Kidney glomerular epithelial cell (primary cell): Measurements from ENCODE around the gene SIX3.

Experiments used
- DNase-seq: peaks from one replicate; lab custom pipeline; 2025; lab: John Stamatoyannopoulos, UW

The SIX3 gene

GRCh38 chr2:44941551-44942234, at the start of gene SIX3:
Gene SIX3 (plus strand): TSS chr2:44941702. CDS start chr2:44942105, 403 bp downstream.
- DNase-seq = no peak

- no peak for DNase-seq
Observed at GRCh38 chr2:44894058-44894457, 47.4 kb upstream of the SIX3 start.

- peak; percentile 7 for DNase-seq
Observed at GRCh38 chr2:44895061-44895460, 46.4 kb upstream of the SIX3 start.

- no peak for DNase-seq
Observed at GRCh38 chr2:44897406-44897805, 44.1 kb upstream of the SIX3 start.

GRCh38 chr2:44902217-44903137, 39.0 kb upstream of the SIX3 start:
- DNase-seq = no peak

GRCh38 chr2:44904578-44904977, 36.9 kb upstream of the SIX3 start:
- DNase-seq = no peak

GRCh38 chr2:44906972-44907371, 34.5 kb upstream of the SIX3 start:
- no peak for DNase-seq

GRCh38 chr2:44909831-44910230, 31.7 kb upstream of the SIX3 start:
- DNase-seq = no peak

- no peak for DNase-seq
Observed at GRCh38 chr2:44912660-44913059, 28.8 kb upstream of the SIX3 start.

GRCh38 chr2:44916291-44916690, 25.2 kb upstream of the SIX3 start:
- no peak for DNase-seq

GRCh38 chr2:44918095-44918775, 23.3 kb upstream of the SIX3 start:
- DNase-seq = peak; percentile 48

GRCh38 chr2:44920751-44921150, 20.8 kb upstream of the SIX3 start:
- no peak for DNase-seq

GRCh38 chr2:44922776-44923175, 18.7 kb upstream of the SIX3 start:
- no peak for DNase-seq

- DNase-seq = no peak
Observed at GRCh38 chr2:44925561-44926136, 15.9 kb upstream of the SIX3 start.

GRCh38 chr2:44926957-44927356, 14.5 kb upstream of the SIX3 start:
- no peak for DNase-seq

- DNase-seq = no peak
Observed at GRCh38 chr2:44927985-44928482, 13.5 kb upstream of the SIX3 start.

- DNase-seq = no peak
Observed at GRCh38 chr2:44928483-44929158, 12.9 kb upstream of the SIX3 start.

- no peak for DNase-seq
Observed at GRCh38 chr2:44929159-44929734, 12.3 kb upstream of the SIX3 start.

GRCh38 chr2:44929735-44930273, 11.7 kb upstream of the SIX3 start:
- no peak for DNase-seq

GRCh38 chr2:44930274-44931197, 11.0 kb upstream of the SIX3 start:
- no peak for DNase-seq
